Muscle of leg (tissue), 16 donors: ENCODE results near the gene PRH1. TPM values are rescaled to one million over a fixed set of nuclear protein-coding genes. Genes with fewer than 3 reads are reported as not detected.

Experiments
- DNase-seq: peaks from one replicate; pipeline ENCODE4 v3.0.0; 2013
- H3K27ac ChIP-seq: one replicate; pipeline ENCODE4 v1.5.1; 2013; ENCODE audit warnings: mild to moderate bottlenecking, low read length, control low read depth
- H3K27me3 ChIP-seq: one replicate; pipeline ENCODE4 v1.6.1; 2013; ENCODE audit warnings: low read length; ENCODE audit not compliant: control insufficient read depth, insufficient read depth
- H3K36me3 ChIP-seq: one replicate; pipeline ENCODE4 v1.6.1; 2013; ENCODE audit warnings: low read length; ENCODE audit not compliant: control insufficient read depth, insufficient read depth
- H3K4me1 ChIP-seq: one replicate; pipeline ENCODE4 v1.6.1; 2013; ENCODE audit warnings: low read length; ENCODE audit not compliant: control insufficient read depth, insufficient read depth
- H3K4me3 ChIP-seq: one replicate; pipeline ENCODE4 v1.5.1; 2013; ENCODE audit warnings: low read length, control low read depth
- H3K9me3 ChIP-seq: replicated peaks from 2 replicates; pipeline ENCODE4 v1.6.1; 2013; ENCODE audit warnings: low read depth, low read length; ENCODE audit not compliant: control insufficient read depth
- WGBS: methylation state at CpG from one replicate; pipeline ENCODE4 v1.1.5; 2013; ENCODE audit warnings: missing lambda C conversion rate; ENCODE audit not compliant: insufficient coverage; 5-methylcytosine and 5-hydroxymethylcytosine counted together
- long read RNA-seq, 11 donors: transcript quantifications; one replicate each; lab custom pipeline, GENCODE V29; 2026
- polyA plus RNA-seq, 8 donors: library from polyadenylated mRNA; unstranded; fragments of 120-200 nt; gene quantifications; one replicate each; pipeline versions ENCODE4 v1.2.1 to v1.2.3, GENCODE V29; 2013; ENCODE audit warnings: inconsistent platforms in 1 of 8, low replicate concordance in 1 of 8; ENCODE audit not compliant: insufficient read length in 8 of 8, insufficient read depth in 1 of 8
- total RNA-seq: library from RNA; stranded (reverse); fragments of 120-200 nt; gene quantifications from one replicate; pipeline ENCODE4 v1.2.4, GENCODE V29; 2013

The PRH1 gene
- 24.7 TPM for total RNA-seq
- 10 to 100 TPM in 1 of 8 donors, 1 to 10 TPM in 7; 5.5 to 10.6 (median 8.0) TPM for polyA plus RNA-seq
- long read RNA-seq, donor 1: 0 reads
- long read RNA-seq, donor 2: 0 reads
- long read RNA-seq, donor 3: 0 reads
- long read RNA-seq, donor 4: 0 reads
- long read RNA-seq, donor 5: 0 reads
- long read RNA-seq, donor 6: 0 reads
- long read RNA-seq, donor 7: 0 reads
- long read RNA-seq, donor 8: 0 reads
- long read RNA-seq, donor 9: 0 reads
- long read RNA-seq, donor 10: 0 reads
- long read RNA-seq, donor 11: 0 reads

GRCh38 chr12:10884086-10884725, at the start of gene PRH1:
Gene PRH1 (minus strand): TSS chr12:10884255. CDS start chr12:10884217, 38 bp downstream.
- DNase-seq: no peak
- no peaks in the 10 kb centered on the region for H3K27me3 ChIP-seq
- no peak within 1 kb of the TSS for H3K27ac ChIP-seq
- H3K36me3 ChIP-seq: no peaks in the 10 kb centered on the region
- H3K9me3 ChIP-seq: no peaks in the 10 kb centered on the region
- 94% methylated on average over 2 of the region's 6 CpGs for WGBS
- H3K4me1 ChIP-seq: no peaks in the 10 kb centered on the region
- H3K4me3 ChIP-seq: no peak within 1 kb of the TSS

- no peaks in the 10 kb centered on the region for H3K27me3 ChIP-seq
- WGBS: 96% methylated on average over 3 of the region's 5 CpGs
- no peak for DNase-seq
- no peak within 1 kb of the TSS for H3K27ac ChIP-seq
- H3K9me3 ChIP-seq: no peaks in the 10 kb centered on the region
- H3K4me1 ChIP-seq: no peaks in the 10 kb centered on the region
- H3K4me3 ChIP-seq: no peak within 1 kb of the TSS
- H3K36me3 ChIP-seq: no peaks in the 10 kb centered on the region
Observed at GRCh38 chr12:10928746-10929286, 44.8 kb upstream of the PRH1 start, which contains the start of gene PRH2. Gene PRH2 (plus strand): TSS chr12:10929236. CDS start chr12:10929274, 38 bp downstream.

- Histone ChIP-seq H3K4me1 (no peaks in the 10 kb centered on the region), H3K4me3 (no peak overlapping the region), H3K27me3 (no peaks in the 10 kb centered on the region), H3K27ac (no peak overlapping the region), H3K9me3 (no peaks in the 10 kb centered on the region), H3K36me3 (no peaks in the 10 kb centered on the region)
- 75% methylated on average over 4 of the region's 5 CpGs for WGBS
- DNase-seq: no peak
Observed at GRCh38 chr12:10926269-10926668, 42.2 kb upstream of the PRH1 start.

GRCh38 chr12:10919809-10920208, 35.8 kb upstream of the PRH1 start:
- Histone ChIP-seq H3K4me3 (no peak overlapping the region), H3K27me3 (no peaks in the 10 kb centered on the region), H3K36me3 (no peaks in the 10 kb centered on the region), H3K4me1 (no peaks in the 10 kb centered on the region), H3K27ac (no peak overlapping the region), H3K9me3 (no peaks in the 10 kb centered on the region)
- no CpG with 5 or more reads among the region's 1 CpG for WGBS
- DNase-seq: no peak

- H3K4me1 ChIP-seq: no peaks in the 10 kb centered on the region
- no peak overlapping the region for H3K27ac ChIP-seq
- H3K9me3 ChIP-seq: peaks cover under 1% of the 10 kb centered on the region
- H3K4me3 ChIP-seq: no peak overlapping the region
- no CpG with 5 or more reads among the region's 8 CpGs for WGBS
- DNase-seq: no peak
- no peaks in the 10 kb centered on the region for H3K27me3 ChIP-seq
- no peaks in the 10 kb centered on the region for H3K36me3 ChIP-seq
Observed at GRCh38 chr12:10910380-10910779, 26.3 kb upstream of the PRH1 start.

GRCh38 chr12:10909462-10909861, 25.4 kb upstream of the PRH1 start, which contains the start of gene TAS2R13:
Gene TAS2R13 (minus strand): TSS chr12:10909562. CDS start chr12:10909298, 264 bp downstream.
- peaks cover 3% of the 10 kb centered on the region for H3K9me3 ChIP-seq
- no peaks in the 10 kb centered on the region for H3K27me3 ChIP-seq
- H3K36me3 ChIP-seq: no peaks in the 10 kb centered on the region
- no peak within 1 kb of the TSS for H3K27ac ChIP-seq
- H3K4me1 ChIP-seq: no peaks in the 10 kb centered on the region
- WGBS: no CpG with 5 or more reads among the region's 1 CpG
- DNase-seq: no peak
- H3K4me3 ChIP-seq: no peak within 1 kb of the TSS

GRCh38 chr12:10904686-10905085, 20.6 kb upstream of the PRH1 start:
- no peak for DNase-seq
- Histone ChIP-seq H3K4me3 (no peak overlapping the region), H3K9me3 (peaks cover 23% of the 10 kb centered on the region), H3K27me3 (no peaks in the 10 kb centered on the region), H3K27ac (no peak overlapping the region), H3K36me3 (no peaks in the 10 kb centered on the region), H3K4me1 (no peaks in the 10 kb centered on the region)
- WGBS: no CpG with 5 or more reads among the region's 4 CpGs

GRCh38 chr12:10901427-10901826, 17.4 kb upstream of the PRH1 start:
- H3K27ac ChIP-seq: no peak overlapping the region
- no peak for DNase-seq
- no peaks in the 10 kb centered on the region for H3K4me1 ChIP-seq
- no CpG with 5 or more reads among the region's 1 CpG for WGBS
- H3K27me3 ChIP-seq: no peaks in the 10 kb centered on the region
- peaks cover 23% of the 10 kb centered on the region for H3K9me3 ChIP-seq
- H3K4me3 ChIP-seq: no peak overlapping the region
- H3K36me3 ChIP-seq: no peaks in the 10 kb centered on the region

GRCh38 chr12:10900972-10901371, 16.9 kb upstream of the PRH1 start:
- peaks cover 23% of the 10 kb centered on the region for H3K9me3 ChIP-seq
- H3K4me1 ChIP-seq: no peaks in the 10 kb centered on the region
- no peaks in the 10 kb centered on the region for H3K27me3 ChIP-seq
- no peak overlapping the region for H3K4me3 ChIP-seq
- no peak for DNase-seq
- no CpG with 5 or more reads among the region's 1 CpG for WGBS
- H3K36me3 ChIP-seq: no peaks in the 10 kb centered on the region
- H3K27ac ChIP-seq: no peak overlapping the region

GRCh38 chr12:10900530-10900929, 16.5 kb upstream of the PRH1 start:
- 100% methylated on average over 1 of the region's 1 CpG for WGBS

More at GRCh38 chr12:10900530-10900929, 16.5 kb upstream of the PRH1 start:
- Histone ChIP-seq H3K4me1 (no peaks in the 10 kb centered on the region), H3K9me3 (peaks cover 23% of the 10 kb centered on the region), H3K36me3 (no peaks in the 10 kb centered on the region), H3K27ac (no peak overlapping the region), H3K4me3 (no peak overlapping the region), H3K27me3 (no peaks in the 10 kb centered on the region)
- DNase-seq: no peak
